ENCODE data around the gene ASTN2.

Gene ASTN2

GRCh38 chr9:116686693-116687073, 728.2 kb downstream of the ASTN2 start:
- Histone ChIP-seq H2AFZ (ENCODE audit: low read length) (peak overlapping the region; percentile 84), H3K9me2 (replicated peaks; ENCODE audit: insufficient read depth, low read length) (no peaks in the 10 kb centered on the region), H3K27ac (ENCODE audit: low read length) (no peak overlapping the region), H3K4me3 (ENCODE audit: low read length) (peak overlapping the region; percentile 91), H3K36me3 (replicated peaks; ENCODE audit: insufficient read depth, low read length) (no peaks in the 10 kb centered on the region), H4K20me1 (ENCODE audit: insufficient read depth, low read length) (no peaks in the 10 kb centered on the region), H3K79me2 (ENCODE audit: low read length) (peaks cover 21% of the 10 kb centered on the region), H3K27me3 (replicated peaks; ENCODE audit: insufficient read depth, low read length) (no peaks in the 10 kb centered on the region), H3K9me3 (replicated peaks; ENCODE audit: insufficient read depth, low read length) (no peaks in the 10 kb centered on the region), H3K9ac (ENCODE audit: low read length) (peak overlapping the region; percentile 51; the same call in 1 of the 2 replicates), H3K4me1 (ENCODE audit: low read length) (peaks cover 5% of the 10 kb centered on the region), H3K4me2 (ENCODE audit: low read depth, low read length) (peak overlapping the region; percentile 79), H3F3A (ENCODE audit: insufficient read depth, low read length) (no peaks in the 10 kb centered on the region)
- no peak for DNase-seq
- no peak for TF ChIP-seq CTCF (IDR thresholded peaks at IDR 0.05; ENCODE audit: low read length)
- no peak for TF ChIP-seq EZH2 (optimal IDR thresholded peaks at IDR 0.05; ENCODE audit: low read depth, low read length)
- no peak for TF ChIP-seq EZH2phosphoT487 (IDR thresholded peaks at IDR 0.05; ENCODE audit: low read length)

- Histone ChIP-seq H2AFZ (ENCODE audit: low read length) (peak overlapping the region; percentile 84), H3K9ac (ENCODE audit: low read length) (peak overlapping the region; percentile 51; the same call in 1 of the 2 replicates), H3K9me2 (replicated peaks; ENCODE audit: insufficient read depth, low read length) (no peaks in the 10 kb centered on the region), H3K27me3 (replicated peaks; ENCODE audit: insufficient read depth, low read length) (no peaks in the 10 kb centered on the region), H3K27ac (ENCODE audit: low read length) (no peak overlapping the region), H4K20me1 (ENCODE audit: insufficient read depth, low read length) (no peaks in the 10 kb centered on the region), H3K4me1 (ENCODE audit: low read length) (peaks cover 5% of the 10 kb centered on the region), H3K9me3 (replicated peaks; ENCODE audit: insufficient read depth, low read length) (no peaks in the 10 kb centered on the region), H3K36me3 (replicated peaks; ENCODE audit: insufficient read depth, low read length) (no peaks in the 10 kb centered on the region), H3K4me2 (ENCODE audit: low read depth, low read length) (peak overlapping the region; percentile 79), H3K79me2 (ENCODE audit: low read length) (peaks cover 20% of the 10 kb centered on the region), H3F3A (ENCODE audit: insufficient read depth, low read length) (no peaks in the 10 kb centered on the region), H3K4me3 (ENCODE audit: low read length) (peak overlapping the region; percentile 91)
- peak; percentile 6 for DNase-seq
- TF ChIP-seq CTCF (IDR thresholded peaks at IDR 0.05; ENCODE audit: low read length) = no peak
- TF ChIP-seq EZH2phosphoT487 (IDR thresholded peaks at IDR 0.05; ENCODE audit: low read length) = no peak
- no peak for TF ChIP-seq EZH2 (optimal IDR thresholded peaks at IDR 0.05; ENCODE audit: low read depth, low read length)
Observed at GRCh38 chr9:116686135-116686534, 728.7 kb downstream of the ASTN2 start.

GRCh38 chr9:116685166-116685565, 729.7 kb downstream of the ASTN2 start:
- no peaks in the 10 kb centered on the region for H3F3A ChIP-seq (ENCODE audit: insufficient read depth, low read length)
- H3K9ac ChIP-seq (ENCODE audit: low read length) = no peak overlapping the region
- H3K9me3 ChIP-seq (replicated peaks; ENCODE audit: insufficient read depth, low read length) = no peaks in the 10 kb centered on the region
- peaks cover 5% of the 10 kb centered on the region for H3K4me1 ChIP-seq (ENCODE audit: low read length)
- H3K27ac ChIP-seq (ENCODE audit: low read length) = no peak overlapping the region
- no peaks in the 10 kb centered on the region for H3K27me3 ChIP-seq (replicated peaks; ENCODE audit: insufficient read depth, low read length)
- peaks cover 18% of the 10 kb centered on the region for H3K79me2 ChIP-seq (ENCODE audit: low read length)
- no peak overlapping the region for H3K4me3 ChIP-seq (ENCODE audit: low read length)
- H2AFZ ChIP-seq (ENCODE audit: low read length) = no peak overlapping the region
- no peak overlapping the region for H3K4me2 ChIP-seq (ENCODE audit: low read depth, low read length)
- no peaks in the 10 kb centered on the region for H3K9me2 ChIP-seq (replicated peaks; ENCODE audit: insufficient read depth, low read length)
- no peaks in the 10 kb centered on the region for H3K36me3 ChIP-seq (replicated peaks; ENCODE audit: insufficient read depth, low read length)
- TF ChIP-seq EZH2 (optimal IDR thresholded peaks at IDR 0.05; ENCODE audit: low read depth, low read length) = no peak
- no peaks in the 10 kb centered on the region for H4K20me1 ChIP-seq (ENCODE audit: insufficient read depth, low read length)
- DNase-seq = no peak

DNA sequence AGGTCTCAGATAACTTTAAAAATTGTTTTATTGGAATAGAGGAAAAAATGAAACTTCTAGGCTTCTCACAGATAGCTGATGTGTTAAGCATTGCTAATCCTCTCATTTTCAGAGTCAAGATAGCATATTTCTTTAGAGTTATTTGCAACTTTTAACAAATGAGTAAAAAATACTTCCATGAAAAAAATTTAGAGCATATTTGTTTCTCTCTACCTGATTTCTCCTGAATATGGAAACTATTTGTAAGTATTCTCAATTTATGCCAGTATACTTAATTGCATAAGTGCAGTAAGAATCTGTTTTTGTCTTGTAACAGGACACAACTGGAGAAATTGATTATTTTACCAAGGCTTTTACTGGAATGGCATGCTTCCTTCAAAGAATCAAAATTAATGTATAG, 731.3 kb downstream of the ASTN2 start:
- no peak overlapping the region for H3K9ac ChIP-seq (ENCODE audit: low read length)
- TF ChIP-seq EZH2 (optimal IDR thresholded peaks at IDR 0.05; ENCODE audit: low read depth, low read length) (no peak), CTCF (IDR thresholded peaks at IDR 0.05; ENCODE audit: low read length) (no peak), EZH2phosphoT487 (IDR thresholded peaks at IDR 0.05; ENCODE audit: low read length) (no peak)
- no peaks in the 10 kb centered on the region for H3K36me3 ChIP-seq (replicated peaks; ENCODE audit: insufficient read depth, low read length)
- no peaks in the 10 kb centered on the region for H3K9me2 ChIP-seq (replicated peaks; ENCODE audit: insufficient read depth, low read length)
- no peak overlapping the region for H2AFZ ChIP-seq (ENCODE audit: low read length)
- no peaks in the 10 kb centered on the region for H3F3A ChIP-seq (ENCODE audit: insufficient read depth, low read length)
- peaks cover 11% of the 10 kb centered on the region for H3K79me2 ChIP-seq (ENCODE audit: low read length)
- H3K4me1 ChIP-seq (ENCODE audit: low read length) = peaks cover 5% of the 10 kb centered on the region
- no peaks in the 10 kb centered on the region for H3K27me3 ChIP-seq (replicated peaks; ENCODE audit: insufficient read depth, low read length)
- no peak overlapping the region for H3K4me3 ChIP-seq (ENCODE audit: low read length)
- no peaks in the 10 kb centered on the region for H4K20me1 ChIP-seq (ENCODE audit: insufficient read depth, low read length)
- DNase-seq = no peak
- no peak overlapping the region for H3K4me2 ChIP-seq (ENCODE audit: low read depth, low read length)
- H3K9me3 ChIP-seq (replicated peaks; ENCODE audit: insufficient read depth, low read length) = no peaks in the 10 kb centered on the region
- no peak overlapping the region for H3K27ac ChIP-seq (ENCODE audit: low read length)

Measured in MM.1S (cell line).